Skeletal muscle tissue (tissue), 4 donors: Measurements from ENCODE around the gene KCNIP4. TPM values are rescaled to one million over a fixed set of nuclear protein-coding genes. Genes with fewer than 3 reads are reported as not detected.

Experiments
- H3K27ac ChIP-seq: one replicate; pipeline ENCODE4 v1.7.0; 2013; ENCODE audit warnings: mild to moderate bottlenecking, low read depth, low read length, inconsistent platforms
- H3K27me3 ChIP-seq, 3 donors: one replicate each; pipeline ENCODE4 v1.7.0; 2013; ENCODE audit warnings: low read length in 3 of 3; ENCODE audit not compliant: control insufficient read depth in 3 of 3, insufficient read depth in 3 of 3
- H3K36me3 ChIP-seq, 3 donors: one replicate each; pipeline ENCODE4 v1.7.0; 2013; ENCODE audit warnings: low read length in 3 of 3; ENCODE audit not compliant: control insufficient read depth in 3 of 3, insufficient read depth in 3 of 3
- H3K4me1 ChIP-seq, 3 donors: one replicate each; pipeline ENCODE4 v1.7.0; 2013; ENCODE audit warnings: low read length in 3 of 3, mild to moderate bottlenecking in 3 of 3; ENCODE audit not compliant: control insufficient read depth in 3 of 3, insufficient read depth in 3 of 3
- H3K4me3 ChIP-seq, 3 donors: one replicate each; pipeline ENCODE4 v1.7.0; 2013; ENCODE audit warnings: low read length in 3 of 3
- H3K9ac ChIP-seq, 3 donors: one replicate each; pipeline ENCODE4 v1.7.0; 2013; ENCODE audit warnings: low read length in 3 of 3, mild to moderate bottlenecking in 3 of 3, moderate library complexity in 2 of 3, low read depth in 1 of 3
- H3K9me3 ChIP-seq, 3 donors: one replicate each; pipeline ENCODE4 v1.7.0; 2013; ENCODE audit warnings: low read length in 3 of 3; ENCODE audit not compliant: control insufficient read depth in 3 of 3
- total RNA-seq: library from RNA; depleted of rRNA; stranded (reverse); fragments of >200 nt; gene quantifications from one replicate; pipeline ENCODE4 v1.2.3, GENCODE V29; 2014
- donor health status: Osteomylitis.

Gene KCNIP4
- total RNA-seq, 1 donor from 2014 or later, result 0.52 TPM

- Histone ChIP-seq H3K9me3 (no peaks in the 10 kb centered on the region), H3K4me3 (no peak overlapping the region), H3K27ac (no peak overlapping the region), H3K9ac (no peak overlapping the region), H3K4me1 (no peaks in the 10 kb centered on the region), H3K36me3 (no peaks in the 10 kb centered on the region), H3K27me3 (no peaks in the 10 kb centered on the region)
Measured at GRCh38 chr4:21117541-21118180, 830.9 kb downstream of the KCNIP4 start.

- H3K27me3 ChIP-seq, result no peaks in the 10 kb centered on the region
- H3K9me3 ChIP-seq, result no peaks in the 10 kb centered on the region
- H3K9ac ChIP-seq, result no peak overlapping the region
- no peak overlapping the region for H3K27ac ChIP-seq
- H3K36me3 ChIP-seq, result no peaks in the 10 kb centered on the region
- no peak overlapping the region for H3K4me3 ChIP-seq
- H3K4me1 ChIP-seq, result no peaks in the 10 kb centered on the region
Measured at GRCh38 chr4:21113496-21114223, 834.9 kb downstream of the KCNIP4 start.

GRCh38 chr4:21102667-21103066 lies 845.9 kb downstream of the KCNIP4 start:
- Histone ChIP-seq H3K27ac (no peak overlapping the region), H3K4me3 (no peak overlapping the region), H3K27me3 (no peaks in the 10 kb centered on the region), H3K4me1 (no peaks in the 10 kb centered on the region), H3K36me3 (no peaks in the 10 kb centered on the region), H3K9ac (no peak overlapping the region), H3K9me3 (no peaks in the 10 kb centered on the region)

- Histone ChIP-seq H3K4me1 (no peaks in the 10 kb centered on the region), H3K36me3 (no peaks in the 10 kb centered on the region), H3K9me3 (no peaks in the 10 kb centered on the region), H3K4me3 (no peak overlapping the region), H3K27me3 (no peaks in the 10 kb centered on the region), H3K27ac (no peak overlapping the region), H3K9ac (no peak overlapping the region)
Measured at GRCh38 chr4:21097865-21098264, 850.7 kb downstream of the KCNIP4 start.

- Histone ChIP-seq H3K27ac (no peak overlapping the region), H3K4me3 (no peak overlapping the region), H3K36me3 (no peaks in the 10 kb centered on the region), H3K9ac (no peak overlapping the region), H3K27me3 (no peaks in the 10 kb centered on the region), H3K4me1 (no peaks in the 10 kb centered on the region), H3K9me3 (no peaks in the 10 kb centered on the region)
Measured at GRCh38 chr4:21097026-21097425, 851.5 kb downstream of the KCNIP4 start.

- Histone ChIP-seq H3K27ac (no peak overlapping the region), H3K36me3 (no peaks in the 10 kb centered on the region), H3K27me3 (no peaks in the 10 kb centered on the region), H3K9ac (no peak overlapping the region), H3K4me3 (no peak overlapping the region), H3K9me3 (no peaks in the 10 kb centered on the region), H3K4me1 (no peaks in the 10 kb centered on the region)
Measured at GRCh38 chr4:21092531-21092930, 856.0 kb downstream of the KCNIP4 start.

- H3K36me3 ChIP-seq, result no peaks in the 10 kb centered on the region
- no peaks in the 10 kb centered on the region for H3K4me1 ChIP-seq
- no peak overlapping the region for H3K27ac ChIP-seq
- no peaks in the 10 kb centered on the region for H3K9me3 ChIP-seq
- H3K27me3 ChIP-seq, result no peaks in the 10 kb centered on the region
- no peak overlapping the region for H3K9ac ChIP-seq
- no peak overlapping the region for H3K4me3 ChIP-seq
Measured at GRCh38 chr4:21090094-21090666, 858.4 kb downstream of the KCNIP4 start.

GRCh38 chr4:21083413-21083812 lies 865.2 kb downstream of the KCNIP4 start:
- no peaks in the 10 kb centered on the region for H3K27me3 ChIP-seq
- no peak overlapping the region for H3K4me3 ChIP-seq
- H3K36me3 ChIP-seq, result no peaks in the 10 kb centered on the region
- no peaks in the 10 kb centered on the region for H3K4me1 ChIP-seq
- H3K9ac ChIP-seq, result no peak overlapping the region
- no peak overlapping the region for H3K27ac ChIP-seq
- no peaks in the 10 kb centered on the region for H3K9me3 ChIP-seq

GRCh38 chr4:21077967-21078366 lies 870.6 kb downstream of the KCNIP4 start:
- H3K27ac ChIP-seq, result no peak overlapping the region
- no peak overlapping the region for H3K4me3 ChIP-seq
- no peaks in the 10 kb centered on the region for H3K4me1 ChIP-seq
- H3K36me3 ChIP-seq, result no peaks in the 10 kb centered on the region
- H3K9ac ChIP-seq, result no peak overlapping the region
- no peaks in the 10 kb centered on the region for H3K9me3 ChIP-seq
- no peaks in the 10 kb centered on the region for H3K27me3 ChIP-seq

- H3K27me3 ChIP-seq, result no peaks in the 10 kb centered on the region
- no peak overlapping the region for H3K9ac ChIP-seq
- peaks cover 0 to 3% (median 2%) of the 10 kb centered on the region in 3 donors for H3K9me3 ChIP-seq
- H3K4me3 ChIP-seq, result no peak overlapping the region
- no peak overlapping the region for H3K27ac ChIP-seq
- no peaks in the 10 kb centered on the region for H3K36me3 ChIP-seq
- H3K4me1 ChIP-seq, result no peaks in the 10 kb centered on the region
Measured at GRCh38 chr4:21067351-21067750, 881.2 kb downstream of the KCNIP4 start.
